Stimulated activated CD4-positive, alpha-beta T cell treated with anti-CD3 and anti-CD28 coated beads, Interleukin-15, amount 100 ng/mL, for 48 hours (primary cell): ENCODE measurements around the gene TPD52L1.

Experiments used
- DNase-seq, 2 donors: peaks; one replicate each; pipeline ENCODE4 v3.0.0-alpha.2; 2020; ENCODE audit warnings: low read depth in 2 of 2

TPD52L1 gene

DNA sequence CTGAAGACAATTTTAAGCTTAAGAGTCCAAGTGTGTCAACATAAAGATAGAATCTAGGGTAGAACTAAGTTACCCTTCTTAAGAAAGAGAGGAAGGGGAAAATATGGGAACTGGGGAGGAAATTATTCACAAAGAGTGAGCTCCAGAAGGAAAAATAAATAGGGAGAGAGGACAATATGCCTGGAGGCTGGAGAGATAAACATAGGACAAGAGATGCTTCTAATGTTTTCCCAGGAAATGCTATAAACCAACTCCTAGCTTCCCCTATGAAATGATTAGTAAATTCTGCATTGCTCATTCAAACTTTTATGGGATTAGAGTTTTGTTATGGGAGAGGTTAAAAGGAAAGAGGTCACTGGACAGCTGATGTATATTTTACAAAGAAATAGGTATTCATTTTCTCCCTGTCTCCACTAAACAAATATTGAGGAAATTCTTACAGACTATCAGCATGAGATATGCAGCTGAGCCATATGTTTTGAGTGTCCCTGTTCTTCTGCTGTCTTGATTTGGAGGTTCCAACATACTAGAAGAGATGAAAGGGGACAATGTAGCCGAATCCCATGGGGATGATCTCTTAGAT is 22.0 kb downstream of the TPD52L1 start:
- DNase-seq = no peak

DNA sequence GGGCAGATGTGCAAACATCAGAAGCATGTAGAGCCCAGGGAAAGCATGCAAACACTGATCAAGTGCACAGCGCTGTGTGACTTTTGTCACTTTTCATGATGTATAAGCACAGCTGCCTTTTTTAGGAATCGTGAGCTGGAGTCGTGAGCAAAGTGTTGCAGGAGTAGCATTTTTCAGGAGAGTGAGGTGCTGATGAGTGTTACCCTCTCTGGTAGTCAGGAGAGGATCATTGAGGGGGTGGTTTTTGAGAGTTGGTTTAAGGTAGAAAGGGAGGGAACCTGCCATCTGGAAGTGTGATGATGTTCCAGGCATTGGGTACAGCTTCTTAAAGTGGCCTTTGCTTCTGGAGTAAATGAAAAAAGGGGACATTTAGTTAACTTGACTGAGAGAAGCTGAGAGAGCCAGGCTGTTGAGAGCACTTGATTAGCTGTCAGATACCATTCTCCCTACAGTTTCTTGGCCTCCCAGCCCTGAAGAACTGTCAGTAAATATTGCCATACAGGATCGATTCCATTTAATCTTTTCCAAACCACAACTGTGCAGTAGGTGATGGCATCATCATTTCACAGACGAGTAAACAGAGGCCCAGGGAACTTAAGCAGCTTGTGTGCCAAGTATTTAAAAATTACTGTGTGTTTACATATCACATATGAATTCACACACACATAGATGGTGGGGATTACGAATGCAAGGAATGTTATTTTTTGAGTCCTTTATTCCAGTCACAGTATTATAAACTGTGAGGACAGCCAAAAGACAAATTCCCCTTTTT is 28.9 kb downstream of the TPD52L1 start:
- no peak for DNase-seq

DNA sequence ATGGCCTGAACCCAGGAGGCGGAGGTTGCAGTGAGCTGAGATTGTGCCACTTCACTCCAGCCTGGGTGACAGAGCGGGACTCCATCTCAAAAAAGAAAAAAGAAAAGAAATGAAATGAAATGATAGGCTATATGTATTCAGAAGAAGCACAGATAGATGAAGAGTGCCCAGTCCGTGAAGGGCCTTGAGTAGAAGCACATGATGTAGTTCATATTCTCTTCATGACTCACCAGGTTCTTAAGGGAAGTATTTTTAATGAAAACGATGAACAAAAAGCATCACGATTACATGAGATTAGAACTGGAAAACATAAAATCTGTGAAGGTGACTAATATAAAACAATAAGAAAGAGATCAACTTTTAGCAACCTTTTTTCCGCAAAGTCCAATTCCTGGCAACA is 29.8 kb downstream of the TPD52L1 start:
- no peak for DNase-seq

DNA sequence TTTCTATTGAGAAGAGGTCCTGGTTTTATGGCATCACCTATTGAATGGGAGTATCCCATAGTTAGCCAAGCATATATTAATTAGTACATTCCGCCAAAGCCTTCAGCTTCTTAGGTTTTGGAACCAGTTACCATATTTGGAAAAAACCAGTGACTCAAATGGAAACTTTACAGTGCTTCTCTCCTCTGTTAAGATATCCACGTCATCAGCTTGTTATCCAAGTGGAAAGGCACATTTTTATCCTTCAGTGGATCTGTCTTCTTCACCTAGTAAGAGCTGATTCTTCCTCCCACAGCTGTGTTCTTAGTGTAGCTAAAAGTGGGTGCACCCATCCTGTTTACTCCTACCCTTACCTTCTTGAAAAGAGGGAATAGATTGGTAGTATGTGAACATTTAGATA is 34.5 kb downstream of the TPD52L1 start:
- no peak for DNase-seq

DNA sequence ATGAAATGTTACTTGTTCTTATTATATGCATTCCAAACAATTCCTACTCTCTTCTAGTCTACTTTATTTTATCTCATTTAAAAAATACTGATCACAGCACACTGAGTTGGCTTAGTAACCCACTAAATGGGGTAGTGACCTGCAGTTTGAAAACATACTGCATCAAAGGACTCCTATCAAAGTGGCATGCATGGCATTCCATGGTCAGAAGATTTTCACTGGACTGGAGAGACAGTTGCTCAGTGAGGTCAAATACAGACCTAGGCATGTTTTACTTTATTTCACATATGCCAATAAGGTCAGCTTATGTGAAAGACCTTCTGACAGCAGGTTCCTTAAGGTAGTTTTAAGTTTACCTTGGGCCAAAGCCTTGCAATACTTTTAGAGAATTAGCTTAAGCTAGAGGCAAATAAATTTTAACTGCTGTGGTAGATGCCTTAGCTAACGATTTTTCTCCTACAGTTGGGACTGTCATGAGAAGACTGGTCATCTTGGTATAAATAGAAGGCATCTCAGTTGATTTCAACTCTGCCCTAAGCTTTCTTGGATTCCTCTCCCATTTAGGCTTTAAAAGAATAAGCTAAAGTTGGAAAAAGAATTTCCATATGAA is 35.1 kb downstream of the TPD52L1 start:
- DNase-seq = no peak

DNA sequence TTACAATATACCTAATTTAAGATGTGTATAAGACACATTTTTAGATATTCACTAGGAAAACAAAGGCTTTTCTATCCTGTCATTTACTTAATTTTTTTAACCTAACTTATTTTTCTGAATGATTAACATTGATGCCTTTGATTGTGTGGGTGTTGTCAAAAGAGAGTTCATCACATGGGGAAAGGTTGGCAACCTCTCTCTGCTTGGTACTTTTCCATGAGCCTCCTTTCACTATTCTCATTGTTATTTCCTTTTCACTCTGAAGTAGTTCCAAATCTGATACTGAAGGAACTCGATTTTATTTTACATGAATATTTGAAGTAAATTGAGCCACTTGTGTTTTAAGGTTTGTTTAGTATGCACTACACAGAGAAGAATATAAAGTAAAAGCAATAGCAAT is 35.9 kb downstream of the TPD52L1 start:
- DNase-seq = no peak

DNA sequence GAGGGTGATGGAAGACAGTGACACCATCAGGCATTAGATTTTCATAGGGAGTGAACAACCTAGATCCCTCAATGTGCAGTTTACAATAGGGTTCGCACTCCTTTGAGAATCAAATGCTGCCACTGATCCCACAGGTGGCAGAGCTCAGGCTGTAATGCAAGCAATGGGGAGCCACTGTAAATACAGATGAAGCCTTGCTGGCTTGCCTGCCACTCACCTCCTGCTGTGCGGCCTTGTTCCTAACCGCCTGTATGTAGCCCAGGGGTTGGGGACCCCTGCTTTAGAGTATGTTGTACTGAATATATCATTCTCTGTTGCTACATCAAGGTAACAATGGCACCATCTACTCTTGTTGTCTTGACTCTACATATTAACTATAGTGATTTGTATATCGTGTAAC is 37.1 kb downstream of the TPD52L1 start:
- no peak for DNase-seq

DNA sequence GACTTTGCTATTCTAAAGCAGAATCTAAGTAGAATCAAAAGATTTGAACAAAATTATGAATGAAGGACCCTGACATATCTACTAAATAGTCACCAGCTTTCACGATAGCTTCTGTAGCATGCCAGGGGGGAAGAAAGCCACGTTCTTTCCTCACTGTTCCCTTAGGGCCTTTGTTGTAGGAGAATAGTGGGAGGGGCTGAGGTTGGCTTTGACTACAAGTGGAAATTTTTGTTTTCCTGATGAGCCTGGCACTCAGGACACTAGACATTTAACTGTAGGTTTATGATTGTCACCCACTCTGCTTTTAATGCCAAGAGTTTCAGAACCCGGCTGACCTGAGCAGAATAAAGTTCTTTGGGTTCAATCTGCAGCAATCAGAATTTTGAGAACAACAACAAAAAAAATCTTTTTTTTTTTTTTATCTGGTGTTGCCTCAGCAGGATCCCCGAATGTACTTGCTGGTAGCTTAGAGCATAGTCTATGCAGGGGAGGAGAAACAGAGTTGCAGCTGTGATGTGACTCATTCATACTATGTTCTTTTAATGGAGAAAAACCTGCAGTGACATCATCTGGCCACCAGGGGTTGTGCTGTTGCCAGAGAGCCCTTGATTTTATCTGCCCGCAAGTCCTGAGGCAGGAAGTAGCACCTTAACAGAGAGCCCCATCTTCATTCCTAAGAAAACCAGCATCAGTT is 38.5 kb downstream of the TPD52L1 start:
- peak; percentile 18 to 51 for DNase-seq

DNA sequence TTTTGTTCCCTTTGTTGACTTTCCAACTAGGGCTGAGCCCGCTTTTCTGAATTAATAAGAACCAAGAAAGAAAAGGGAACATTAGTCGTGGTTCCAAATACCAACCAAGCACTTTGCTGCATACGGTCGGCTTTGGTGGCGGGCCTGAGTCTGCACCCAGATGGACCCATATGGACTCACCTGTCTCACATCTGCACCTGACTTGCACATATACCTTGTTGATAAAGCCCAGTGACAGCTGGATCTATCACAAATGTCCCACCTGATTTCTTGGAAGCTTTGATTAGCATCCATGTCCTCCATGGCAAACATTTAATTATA is 39.0 kb downstream of the TPD52L1 start:
- DNase-seq = no peak

DNA sequence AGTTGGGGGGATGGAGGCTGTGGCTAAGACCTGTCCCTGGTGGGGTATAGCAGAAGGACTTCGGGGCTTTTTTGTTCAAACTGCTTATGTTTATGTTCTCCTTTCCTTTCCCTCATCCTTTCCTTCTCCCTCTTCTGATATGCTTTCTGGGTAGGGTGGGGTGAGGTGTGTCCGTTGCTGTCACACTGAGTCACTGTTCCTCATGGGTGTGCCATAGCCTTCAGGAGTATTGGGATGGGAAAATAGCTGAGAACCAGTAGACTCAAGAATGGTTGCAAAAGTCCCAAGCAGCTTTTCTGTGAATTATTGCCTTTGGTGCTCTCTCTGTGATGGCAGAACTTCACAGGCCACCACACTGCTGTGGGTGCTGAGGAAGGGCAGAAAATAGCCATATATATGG is 39.6 kb downstream of the TPD52L1 start:
- no peak for DNase-seq

DNA sequence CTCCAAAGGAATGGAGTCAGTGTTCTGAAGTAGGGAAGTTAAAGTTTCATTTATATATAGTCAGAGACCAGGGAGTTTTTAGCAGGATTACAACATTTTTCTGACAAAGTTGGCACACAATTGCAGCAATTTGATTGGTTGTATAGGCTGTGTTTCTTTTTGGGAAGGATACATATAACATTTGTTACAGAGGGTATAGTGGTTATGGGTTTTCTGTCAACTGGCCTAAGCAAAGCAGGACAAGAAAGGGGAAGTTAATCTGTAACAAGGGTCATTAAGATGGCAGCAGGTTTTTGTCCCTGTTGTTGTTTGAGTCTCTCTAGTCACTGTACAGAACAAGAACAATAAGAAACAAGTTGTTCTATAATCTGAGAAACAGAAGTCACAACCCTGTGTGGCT is 41.4 kb downstream of the TPD52L1 start:
- DNase-seq = no peak

DNA sequence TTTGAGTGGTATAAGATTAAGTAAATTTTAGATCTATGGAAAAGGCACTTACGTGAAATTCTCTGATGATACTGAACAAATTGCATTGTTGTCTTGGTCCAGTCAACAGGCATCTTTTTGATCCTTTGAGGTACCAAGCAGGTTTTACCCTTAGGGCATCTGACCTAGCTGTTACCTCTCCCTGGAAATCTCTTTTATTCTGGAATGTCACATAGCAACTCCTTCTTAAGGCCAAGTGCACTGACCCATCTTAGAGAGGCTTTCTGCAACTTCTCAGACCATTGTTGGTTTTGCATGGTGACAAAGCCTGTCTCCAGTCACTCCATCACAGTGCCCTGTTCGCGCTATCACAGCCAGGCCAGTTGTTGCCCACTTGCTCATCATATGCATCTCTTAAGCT is 42.0 kb downstream of the TPD52L1 start:
- DNase-seq = no peak

DNA sequence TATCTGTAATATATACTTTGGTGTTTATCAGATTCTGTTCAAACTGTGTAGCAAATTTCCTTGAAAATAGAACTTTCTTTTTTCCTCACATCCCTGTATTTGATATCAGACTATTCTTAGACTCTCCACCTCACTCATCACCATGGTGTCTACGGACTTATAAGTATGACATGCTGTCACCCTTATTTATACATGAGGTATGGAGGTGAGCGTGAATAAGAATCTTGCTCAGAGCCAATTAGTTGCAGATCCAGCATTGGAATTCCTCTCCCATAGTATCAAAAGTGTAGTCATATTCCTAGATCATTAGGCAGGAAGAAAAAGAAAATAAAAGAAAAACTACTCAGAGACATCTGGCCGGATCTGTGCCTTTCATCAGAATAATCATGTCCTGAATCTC is 43.0 kb downstream of the TPD52L1 start:
- no peak for DNase-seq

DNA sequence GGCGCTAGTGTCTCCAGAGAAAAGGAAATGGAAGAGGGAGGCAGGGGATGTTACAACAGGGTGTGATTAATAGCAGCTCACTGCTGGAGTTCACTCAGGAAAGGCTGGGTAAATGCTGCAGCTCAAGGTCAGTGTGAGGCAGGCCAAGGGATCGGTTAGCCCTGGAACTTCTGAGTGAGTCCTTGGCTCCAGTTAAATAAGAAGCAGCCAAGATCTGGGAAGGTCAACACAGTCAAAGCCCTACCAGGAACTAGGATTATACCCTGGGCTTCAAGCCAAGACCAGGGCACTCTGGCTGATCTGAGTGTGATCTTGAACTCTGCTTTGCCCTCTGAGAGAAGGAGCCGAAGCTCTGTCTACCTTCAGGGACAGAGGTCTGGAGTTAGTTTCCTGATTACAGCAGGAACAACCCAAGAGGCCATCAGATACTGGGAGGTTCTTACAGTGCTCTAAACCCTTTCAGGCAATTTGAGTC is 44.3 kb downstream of the TPD52L1 start:
- DNase-seq = no peak

DNA sequence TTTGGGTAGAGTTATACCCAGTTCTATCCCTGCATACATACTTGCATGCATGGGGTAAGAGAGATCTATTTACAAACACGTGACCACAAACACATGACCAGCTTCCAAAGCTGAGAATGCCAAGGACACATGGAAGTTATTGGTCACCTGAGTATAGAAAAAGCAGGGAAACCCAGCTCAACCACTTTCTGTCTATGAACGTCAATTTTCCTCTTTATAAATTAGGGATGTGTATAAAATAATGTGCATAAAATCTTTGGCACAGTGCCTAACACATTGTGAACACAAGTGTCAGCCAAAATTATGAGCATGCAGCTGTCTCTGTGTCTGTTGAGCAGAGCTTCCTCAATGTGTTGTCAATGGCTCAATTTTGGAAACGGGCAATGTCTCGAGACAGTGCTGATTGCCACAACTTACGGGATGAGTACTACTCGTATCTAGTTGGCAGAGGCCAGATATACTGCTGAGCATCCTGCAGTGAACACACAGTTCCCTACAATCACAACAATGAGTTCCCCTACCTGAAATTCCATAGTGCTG is 44.9 kb downstream of the TPD52L1 start:
- DNase-seq = no peak

DNA sequence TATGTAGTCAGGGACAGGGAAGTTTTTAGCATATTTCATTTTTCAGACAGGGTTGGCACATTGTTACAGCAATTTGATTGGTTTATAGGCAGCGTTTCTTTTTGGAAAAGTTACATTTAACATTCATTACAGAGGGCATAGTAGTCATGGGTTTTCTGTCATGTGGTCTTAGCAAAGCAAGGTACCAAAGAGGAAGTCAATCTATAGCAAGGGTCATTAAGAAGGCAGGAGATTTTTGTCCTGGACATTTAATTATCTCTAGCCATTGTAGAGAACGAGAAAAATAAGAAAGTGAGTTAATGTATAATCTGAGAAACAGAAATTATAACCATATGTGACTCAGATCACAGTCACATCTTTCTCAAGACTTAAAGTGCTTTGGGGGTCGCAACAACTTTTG is 47.4 kb downstream of the TPD52L1 start:
- DNase-seq = no peak

DNA sequence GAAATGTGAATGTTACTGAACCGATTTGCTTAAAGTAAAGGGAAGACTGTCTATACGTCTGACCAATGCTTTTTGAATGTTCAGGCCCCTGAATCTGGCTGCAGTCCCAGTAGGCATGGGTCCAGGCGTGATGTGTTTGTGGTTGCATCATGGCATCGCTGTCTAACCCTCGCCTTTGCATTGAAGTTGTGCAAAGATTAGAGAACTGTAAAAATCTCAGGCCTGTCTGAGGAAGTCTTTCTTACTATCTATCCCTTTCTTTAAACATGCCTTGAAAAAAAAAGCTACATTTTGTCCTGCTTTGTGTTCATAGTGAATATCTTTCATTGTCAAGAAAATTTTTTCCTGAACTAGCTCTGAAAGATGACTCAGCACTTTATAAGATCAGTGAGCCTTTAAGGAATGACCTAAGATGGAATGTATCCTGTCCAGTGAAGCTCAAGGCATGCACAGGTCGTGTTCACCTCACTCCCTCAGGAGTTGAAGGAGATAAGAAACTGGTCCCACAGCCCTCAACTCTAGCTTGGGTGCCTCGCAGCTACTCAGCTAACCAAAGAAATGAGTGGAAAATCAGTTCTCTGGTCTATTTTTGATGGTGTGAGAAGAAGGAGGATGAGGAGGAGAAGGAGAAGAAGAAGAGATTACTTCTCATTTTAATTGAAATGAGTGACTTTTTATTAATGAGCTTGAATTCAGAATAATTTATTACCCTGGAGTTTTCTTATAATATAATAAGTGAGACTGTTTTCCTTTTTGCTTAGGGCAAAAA is 48.6 kb downstream of the TPD52L1 start:
- no peak for DNase-seq

DNA sequence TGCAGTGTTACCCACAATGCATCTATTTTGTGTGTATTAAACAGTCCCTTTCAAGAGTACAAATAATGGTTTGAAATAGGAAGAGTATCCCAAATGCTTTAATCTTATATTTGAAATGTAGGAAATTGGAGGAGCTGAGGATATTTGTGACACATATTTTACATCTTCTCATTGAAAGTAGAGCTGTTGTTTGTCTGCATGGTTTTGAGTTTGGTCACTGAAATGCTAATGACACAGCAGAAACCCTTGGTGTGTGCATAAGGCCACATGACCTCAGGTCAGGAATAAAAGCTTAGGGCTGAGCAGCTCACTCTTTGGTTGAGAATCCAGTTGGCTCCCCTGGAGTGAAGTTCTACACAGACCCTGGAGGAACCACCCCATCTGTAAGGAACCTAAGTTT is 49.8 kb downstream of the TPD52L1 start:
- no peak for DNase-seq

DNA sequence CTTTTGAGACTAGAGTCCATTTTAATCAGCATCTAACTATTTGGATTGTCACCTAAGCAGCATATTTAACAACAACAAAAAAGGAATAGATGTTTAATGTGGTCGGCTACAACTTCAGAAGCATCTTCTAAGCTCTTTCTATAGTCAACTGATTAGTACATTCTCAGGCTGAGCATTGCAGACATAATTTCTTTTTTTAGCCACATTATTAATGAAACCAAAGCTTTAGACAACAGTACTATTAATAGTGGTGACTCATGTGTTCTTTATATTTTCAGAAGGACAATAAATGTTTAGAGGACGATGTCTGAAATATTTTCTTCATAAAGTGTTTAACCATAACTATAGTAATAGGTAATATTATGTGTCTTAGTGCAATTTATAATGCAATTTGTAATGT is 52.4 kb downstream of the TPD52L1 start:
- DNase-seq = no peak

DNA sequence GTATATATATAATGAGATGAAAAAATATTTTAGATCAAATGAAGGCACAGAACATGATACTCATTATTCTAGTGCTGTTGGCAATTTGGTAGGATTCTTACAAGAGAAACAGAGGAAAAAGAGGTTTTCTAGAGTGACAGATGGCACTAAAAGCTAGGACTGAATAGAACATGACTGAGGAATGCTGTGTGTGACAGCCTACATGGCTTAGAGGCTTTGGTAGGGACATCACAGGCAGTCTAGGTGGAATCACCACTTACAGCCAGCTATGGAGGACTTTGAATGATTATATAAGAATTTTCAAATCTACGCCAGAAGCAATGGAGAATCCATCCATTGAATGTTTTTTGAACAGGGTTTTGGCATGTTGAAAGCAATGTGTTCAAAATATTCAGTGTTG is 52.8 kb downstream of the TPD52L1 start:
- DNase-seq = no peak

DNA sequence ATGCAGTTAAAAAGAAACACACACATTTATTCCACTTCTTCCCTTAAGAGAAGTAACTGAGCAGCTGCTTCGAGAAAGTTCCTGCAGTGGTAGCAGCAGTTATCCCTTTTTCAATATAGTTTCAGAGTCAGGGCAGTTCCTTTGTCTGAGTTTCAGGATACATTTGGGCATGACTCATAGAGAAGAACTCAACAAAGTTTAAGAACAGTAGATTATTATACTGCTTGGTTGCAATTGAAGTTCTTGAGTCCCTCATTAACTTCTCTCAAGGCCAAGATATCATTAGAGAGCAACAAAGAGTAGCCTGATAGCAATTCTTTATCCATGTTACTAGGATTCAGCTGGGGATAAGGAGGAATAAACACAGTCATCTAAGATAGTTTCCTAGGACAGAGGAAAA is 54.4 kb downstream of the TPD52L1 start:
- DNase-seq = no peak
